Measurements from ENCODE around the gene CBX8. TPM values are rescaled to one million over a fixed set of nuclear protein-coding genes. Genes with fewer than 3 reads are reported as not detected.

Gene CBX8
- total RNA-seq, 1 experiment from 2014 or later: 11.3 TPM

DNA sequence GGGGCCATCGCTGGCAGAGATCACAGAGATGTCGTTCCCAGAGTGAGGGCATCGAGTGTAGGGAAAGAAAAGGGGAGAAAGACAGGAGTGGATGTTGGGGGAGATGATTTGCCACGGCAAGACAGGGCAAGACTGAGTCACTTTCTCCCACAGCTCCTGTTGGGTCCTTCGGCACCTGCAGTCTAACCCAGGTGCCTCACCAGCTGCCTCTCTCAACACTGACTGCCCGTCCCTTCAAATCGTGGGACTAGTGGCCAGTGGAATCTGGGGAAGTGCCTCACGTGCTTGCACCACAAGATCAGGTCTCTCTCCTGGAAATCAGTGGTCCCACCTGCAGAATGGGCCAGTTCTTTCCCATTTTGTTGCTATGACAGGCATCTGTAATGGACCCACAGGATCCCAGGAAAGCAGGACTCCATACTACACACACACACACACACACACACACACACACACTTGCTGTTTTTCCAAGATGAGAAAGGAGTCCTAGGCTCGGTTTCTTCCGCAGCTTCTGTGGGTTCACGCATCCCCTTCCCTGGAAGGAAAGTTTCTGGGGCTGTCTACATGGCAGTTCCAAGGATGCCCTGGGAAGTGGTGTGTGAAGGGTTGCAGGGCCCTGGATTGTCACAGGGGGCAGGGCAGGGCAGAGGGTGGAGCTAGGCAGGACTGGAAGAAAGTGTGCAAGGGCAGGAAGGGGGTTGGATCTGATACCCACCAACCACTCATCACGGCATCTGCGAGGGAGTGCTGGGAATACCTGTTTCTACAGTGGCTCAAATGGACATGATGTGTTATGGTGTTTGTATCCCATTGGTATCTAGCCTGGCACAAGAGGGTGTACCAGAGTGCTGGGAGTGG, 10.2 kb upstream of the CBX8 start:
- no peak for TF ChIP-seq EZH2 (IDR thresholded peaks at IDR 0.05; ENCODE audit: low read length, unreplicated experiment)
- Histone ChIP-seq H3K36me3 (ENCODE audit: low read depth, low read length) (no peaks in the 10 kb centered on the region), H3K79me2 (ENCODE audit: low read length) (no peaks in the 10 kb centered on the region), H3K4me2 (ENCODE audit: low read length) (no peak overlapping the region), H4K20me1 (ENCODE audit: low read length) (no peaks in the 10 kb centered on the region), H3K4me3 (ENCODE audit: low read length) (no peak overlapping the region), H3K9ac (ENCODE audit: low read length) (no peak overlapping the region), H3K9me3 (ENCODE audit: low read length) (no peaks in the 10 kb centered on the region), H3K4me1 (ENCODE audit: insufficient read depth, low read length) (peaks cover 13% of the 10 kb centered on the region), H3K27ac (ENCODE audit: low read length) (no peak overlapping the region), H3K27me3 (ENCODE audit: low read length) (peaks cover 87% of the 10 kb centered on the region), H2AFZ (ENCODE audit: low read length) (no peak overlapping the region), H3K9me2 (replicated peaks; ENCODE audit: low read length) (no peaks in the 10 kb centered on the region), H3F3A (ENCODE audit: low read length, unreplicated experiment) (no peaks in the 10 kb centered on the region)
- ATAC-seq (no peak), DNase-seq (no peak)
- intact Hi-C loops (cut with micrococcal nuclease): no loop called here
- no TSS peak for BruUV-seq (replicated peaks)
- POLR2A ChIA-PET (ENCODE audit: unreplicated experiment): no interaction called here
- CTCF ChIA-PET: interaction anchor here (1.2 to 1.6 kb wide), 4 partner anchors 12 to 181 kb away, joined by 3 to 11 read pairs (median 4); partner anchors contain the start of gene CBX4

DNA sequence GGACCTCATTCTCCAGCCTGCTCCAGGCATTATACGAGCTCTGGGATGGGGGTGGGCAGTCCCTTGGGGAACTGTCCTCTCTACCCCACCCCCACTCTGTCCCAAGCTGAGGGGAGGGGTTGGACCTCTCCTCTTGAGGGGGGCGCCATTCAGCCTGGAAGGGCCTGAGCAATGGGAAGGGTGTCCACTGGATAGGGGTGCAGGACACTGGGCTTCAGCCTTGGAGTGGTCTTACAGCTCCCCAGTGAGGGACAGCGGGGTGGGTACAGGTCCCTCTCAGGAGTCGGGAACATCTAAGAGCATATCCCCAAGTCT, 9.5 kb upstream of the CBX8 start:
- H2AFZ ChIP-seq (ENCODE audit: low read length): no peak overlapping the region
- H3F3A ChIP-seq (ENCODE audit: low read length, unreplicated experiment): no peaks in the 10 kb centered on the region
- DNase-seq (no peak), ATAC-seq (no peak)
- no peaks in the 10 kb centered on the region for H3K9me2 ChIP-seq (replicated peaks; ENCODE audit: low read length)
- H3K4me2 ChIP-seq (ENCODE audit: low read length): no peak overlapping the region
- H3K36me3 ChIP-seq (ENCODE audit: low read depth, low read length): no peaks in the 10 kb centered on the region
- H3K4me1 ChIP-seq (ENCODE audit: insufficient read depth, low read length): peaks cover 9% of the 10 kb centered on the region
- no peak overlapping the region for H3K4me3 ChIP-seq (ENCODE audit: low read length)
- no peaks in the 10 kb centered on the region for H3K79me2 ChIP-seq (ENCODE audit: low read length)
- no TSS peak for BruUV-seq (replicated peaks)
- intact Hi-C loops (cut with micrococcal nuclease): no loop called here
- ChIA-PET CTCF (no interaction called here), POLR2A (ENCODE audit: unreplicated experiment) (no interaction called here)
- TF ChIP-seq EZH2 (IDR thresholded peaks at IDR 0.05; ENCODE audit: low read length, unreplicated experiment): no peak
- TF ChIP-seq EZH2phosphoT487 (IDR thresholded peaks at IDR 0.05; ENCODE audit: borderline replicate concordance, low read length): no peak
- TF ChIP-seq, protein P1, sequence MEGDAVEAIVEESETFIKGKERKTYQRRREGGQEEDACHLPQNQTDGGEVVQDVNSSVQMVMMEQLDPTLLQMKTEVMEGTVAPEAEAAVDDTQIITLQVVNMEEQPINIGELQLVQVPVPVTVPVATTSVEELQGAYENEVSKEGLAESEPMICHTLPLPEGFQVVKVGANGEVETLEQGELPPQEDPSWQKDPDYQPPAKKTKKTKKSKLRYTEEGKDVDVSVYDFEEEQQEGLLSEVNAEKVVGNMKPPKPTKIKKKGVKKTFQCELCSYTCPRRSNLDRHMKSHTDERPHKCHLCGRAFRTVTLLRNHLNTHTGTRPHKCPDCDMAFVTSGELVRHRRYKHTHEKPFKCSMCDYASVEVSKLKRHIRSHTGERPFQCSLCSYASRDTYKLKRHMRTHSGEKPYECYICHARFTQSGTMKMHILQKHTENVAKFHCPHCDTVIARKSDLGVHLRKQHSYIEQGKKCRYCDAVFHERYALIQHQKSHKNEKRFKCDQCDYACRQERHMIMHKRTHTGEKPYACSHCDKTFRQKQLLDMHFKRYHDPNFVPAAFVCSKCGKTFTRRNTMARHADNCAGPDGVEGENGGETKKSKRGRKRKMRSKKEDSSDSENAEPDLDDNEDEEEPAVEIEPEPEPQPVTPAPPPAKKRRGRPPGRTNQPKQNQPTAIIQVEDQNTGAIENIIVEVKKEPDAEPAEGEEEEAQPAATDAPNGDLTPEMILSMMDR (conservative IDR thresholded peaks at IDR 0.05; ENCODE audit: low read depth, low read length): no peak
- H3K9me3 ChIP-seq (ENCODE audit: low read length): no peaks in the 10 kb centered on the region
- H3K27me3 ChIP-seq (ENCODE audit: low read length): peaks cover 90% of the 10 kb centered on the region
- no peak overlapping the region for H3K27ac ChIP-seq (ENCODE audit: low read length)
- H4K20me1 ChIP-seq (ENCODE audit: low read length): no peaks in the 10 kb centered on the region
- no peak overlapping the region for H3K9ac ChIP-seq (ENCODE audit: low read length)

DNA sequence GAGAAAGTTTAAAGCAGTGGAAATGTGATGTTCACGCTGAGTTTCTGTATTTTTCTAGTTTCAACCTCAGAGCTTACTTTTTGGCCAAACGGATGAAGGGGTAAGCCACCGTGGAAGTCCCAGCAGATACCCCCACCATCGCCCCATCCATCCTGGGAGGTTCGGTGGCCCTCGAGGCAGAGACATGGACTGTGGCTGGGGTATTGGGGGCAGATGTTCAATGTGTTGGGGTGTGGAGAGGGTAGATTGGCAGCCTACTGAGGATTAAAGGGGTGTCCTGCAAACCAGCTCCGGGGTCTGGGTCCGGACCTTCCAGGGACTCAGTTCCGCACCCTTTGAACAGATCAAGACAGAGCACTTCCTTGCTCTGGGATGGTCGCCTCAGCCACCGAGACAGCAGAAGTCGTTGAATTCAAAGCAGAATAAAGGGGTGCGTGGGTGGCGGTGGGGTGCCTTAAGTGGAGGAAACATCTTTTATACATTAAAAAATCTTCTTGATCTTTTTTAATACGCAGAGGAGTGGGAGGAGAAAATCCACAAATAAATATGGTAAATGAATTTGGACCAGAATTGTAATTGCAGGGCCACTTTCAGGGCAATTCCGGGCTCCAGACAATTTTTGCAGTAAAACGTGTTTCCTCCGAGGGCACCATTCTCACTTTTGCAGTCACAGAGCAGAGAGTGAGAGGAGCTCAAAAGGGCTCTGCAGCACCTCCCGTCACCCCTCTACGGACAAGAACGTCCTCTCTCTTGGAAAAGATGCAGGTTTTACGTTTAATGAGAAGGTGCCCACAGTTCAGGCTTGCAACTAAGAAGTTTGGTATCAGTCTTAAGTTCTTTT, 8.2 kb upstream of the CBX8 start:
- TF ChIP-seq EZH2 (IDR thresholded peaks at IDR 0.05; ENCODE audit: low read length, unreplicated experiment) (no peak), EZH2phosphoT487 (IDR thresholded peaks at IDR 0.05; ENCODE audit: borderline replicate concordance, low read length) (no peak; the same call in 1 of the 2 replicates)
- CTCF ChIA-PET: no interaction called here
- ATAC-seq (no peak), DNase-seq (no peak)
- POLR2A ChIA-PET (ENCODE audit: unreplicated experiment): no interaction called here
- no peaks in the 10 kb centered on the region for H3K36me3 ChIP-seq (ENCODE audit: low read depth, low read length)
- H3K79me2 ChIP-seq (ENCODE audit: low read length): no peaks in the 10 kb centered on the region
- H3K9me3 ChIP-seq (ENCODE audit: low read length): no peaks in the 10 kb centered on the region
- H3K4me1 ChIP-seq (ENCODE audit: insufficient read depth, low read length): peaks cover 15% of the 10 kb centered on the region
- H4K20me1 ChIP-seq (ENCODE audit: low read length): no peaks in the 10 kb centered on the region
- peak overlapping the region; percentile 58; the same call in 1 of the 2 replicates for H3K4me2 ChIP-seq (ENCODE audit: low read length)
- H3F3A ChIP-seq (ENCODE audit: low read length, unreplicated experiment): no peaks in the 10 kb centered on the region
- no TSS peak for BruUV-seq (replicated peaks)
- no peak overlapping the region for H3K9ac ChIP-seq (ENCODE audit: low read length)
- H3K4me3 ChIP-seq (ENCODE audit: low read length): no peak overlapping the region
- no peaks in the 10 kb centered on the region for H3K9me2 ChIP-seq (replicated peaks; ENCODE audit: low read length)
- no peak overlapping the region for H3K27ac ChIP-seq (ENCODE audit: low read length)
- peaks cover 95% of the 10 kb centered on the region for H3K27me3 ChIP-seq (ENCODE audit: low read length)
- intact Hi-C loops (cut with micrococcal nuclease): no loop called here
- no peak overlapping the region for H2AFZ ChIP-seq (ENCODE audit: low read length)
